GM10266 (cell line): ENCODE data around the gene CADM2.

Experiments used
- DNase-seq: peaks from one replicate; pipeline ENCODE4 v3.0.0; 2012; ENCODE audit errors: extremely low spot score
- CTCF ChIP-seq: IDR thresholded peaks from 2 replicates; pipeline ENCODE4 v1.5.1; 2012; ENCODE audit warnings: mild to moderate bottlenecking, low read depth; ENCODE audit not compliant: control insufficient read depth, insufficient read depth; ENCODE audit errors: missing control alignments

CADM2 gene

DNA sequence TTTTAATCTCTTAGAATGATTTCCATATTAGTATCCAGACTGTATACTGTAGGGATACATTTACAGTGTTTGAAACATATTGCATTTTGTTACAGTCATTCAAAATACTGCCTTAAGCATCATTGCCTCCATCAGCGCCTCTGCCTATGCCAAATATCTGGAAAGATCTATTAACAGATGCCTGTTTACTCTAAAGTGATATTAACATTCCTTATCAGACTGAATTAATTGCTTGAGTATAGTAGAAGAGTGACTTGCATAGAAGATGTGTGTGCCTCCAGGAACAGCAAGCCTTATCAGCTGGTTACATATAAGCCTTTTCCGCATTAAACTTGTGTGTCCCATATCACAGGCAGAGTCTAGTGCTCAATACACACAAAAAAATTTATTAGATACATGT, 379.1 kb downstream of the CADM2 start:
- no peak for DNase-seq
- no peak for TF ChIP-seq CTCF

DNA sequence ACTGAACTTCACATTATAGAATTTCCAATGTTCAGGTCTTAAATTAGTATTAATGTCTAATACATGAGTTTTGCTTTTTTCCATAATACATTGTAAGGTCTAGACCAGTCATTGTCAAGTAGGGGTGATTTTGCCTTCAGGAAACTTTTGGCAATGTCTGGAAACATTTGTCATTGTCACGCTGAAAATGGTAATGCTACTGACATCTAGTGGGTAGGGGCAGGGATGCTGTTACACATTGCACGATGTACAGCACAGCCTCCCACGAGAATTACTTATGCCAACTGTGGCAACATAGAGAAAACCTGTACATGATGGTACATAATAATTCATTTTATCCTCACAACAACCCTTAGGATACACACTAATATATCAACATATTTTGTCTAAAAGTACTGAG, 384.1 kb downstream of the CADM2 start:
- DNase-seq, result no peak

GRCh38 chr3:85355572-85355971, 396.8 kb downstream of the CADM2 start:
- no peak for TF ChIP-seq CTCF

More for the DNA sequence above, 384.1 kb downstream of the CADM2 start:
- peak; percentile 36 for TF ChIP-seq CTCF

GRCh38 chr3:85360742-85361387, 402.1 kb downstream of the CADM2 start:
- TF ChIP-seq CTCF, result peak; percentile 57
- DNase-seq, result peak; percentile 12

More at GRCh38 chr3:85355572-85355971, 396.8 kb downstream of the CADM2 start:
- DNase-seq, result no peak

- DNase-seq, result no peak
- TF ChIP-seq CTCF, result no peak
Measured at GRCh38 chr3:85364296-85364909, 405.6 kb downstream of the CADM2 start.

DNA sequence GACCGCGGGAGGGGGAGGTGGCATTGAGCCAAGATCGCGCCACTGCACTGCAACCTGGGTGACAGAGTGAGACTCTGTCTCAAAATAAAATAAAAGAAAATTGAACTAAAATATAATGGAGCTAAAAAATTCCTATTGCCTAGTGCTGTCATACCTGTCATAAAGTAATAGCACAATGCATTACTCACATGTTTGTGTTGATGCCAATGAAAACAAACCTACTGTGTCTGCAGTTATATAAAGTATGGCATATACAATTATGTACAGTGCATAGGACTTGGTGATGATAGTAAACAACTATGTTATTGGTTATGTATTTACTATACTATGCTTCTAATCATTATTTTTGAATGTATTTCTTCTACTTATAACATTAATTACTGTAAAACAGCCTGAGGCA, 411.6 kb downstream of the CADM2 start:
- DNase-seq, result no peak
- TF ChIP-seq CTCF, result no peak

DNA sequence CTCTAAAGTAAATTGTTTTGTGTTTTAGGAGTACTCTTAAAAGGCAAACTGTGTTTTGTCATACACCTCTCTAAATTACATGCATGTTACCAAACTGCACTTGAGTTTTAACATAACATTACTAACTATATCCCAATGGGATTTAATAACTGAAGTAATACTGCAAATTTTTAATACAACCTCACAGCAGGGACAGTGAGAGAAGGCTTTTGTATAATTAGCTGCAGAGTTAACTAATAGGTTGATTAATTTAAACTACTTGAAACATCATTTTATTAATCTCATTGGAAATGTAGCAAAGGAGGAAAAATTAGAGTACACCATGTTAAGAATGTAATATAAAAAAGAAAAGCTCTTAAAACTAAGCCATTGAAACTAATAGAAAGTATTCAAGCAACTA, 417.3 kb downstream of the CADM2 start:
- no peak for DNase-seq
- TF ChIP-seq CTCF, result no peak
